Measurements from ENCODE around the gene PPM1J. TPM values are rescaled to one million over a fixed set of nuclear protein-coding genes. Genes with fewer than 3 reads are reported as not detected.

The PPM1J gene
- total RNA-seq, 1 donor from 2014 or later, result 5.2 TPM

DNA sequence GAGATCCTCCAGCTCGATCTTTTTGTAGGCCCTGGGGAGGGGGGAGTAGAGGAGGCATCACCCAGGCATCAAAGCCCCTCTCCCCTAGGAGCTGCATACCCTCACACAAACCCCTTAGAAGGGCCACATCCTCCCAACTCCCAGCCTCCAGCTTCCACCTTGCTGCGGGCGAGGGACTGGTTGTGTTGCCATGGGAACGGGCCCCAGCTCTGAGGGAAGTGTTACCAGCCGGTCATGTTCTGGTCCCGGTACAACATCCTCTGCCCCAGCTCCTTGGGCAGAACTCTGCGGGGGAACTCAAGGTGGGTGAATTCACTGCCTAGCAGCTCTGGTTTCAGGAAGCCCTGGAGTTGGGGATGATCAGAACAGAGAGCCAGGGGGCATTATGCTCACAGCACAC is 4.1 kb downstream of the PPM1J start:
- H2AFZ ChIP-seq (ENCODE audit: low read depth, low read length), result no peak overlapping the region
- H3K79me2 ChIP-seq (ENCODE audit: insufficient read depth, low read length), result peaks cover 9% of the 10 kb centered on the region
- peaks cover 2% of the 10 kb centered on the region for H3K27me3 ChIP-seq (ENCODE audit: insufficient read depth, low read length)
- TF ChIP-seq, protein P1, sequence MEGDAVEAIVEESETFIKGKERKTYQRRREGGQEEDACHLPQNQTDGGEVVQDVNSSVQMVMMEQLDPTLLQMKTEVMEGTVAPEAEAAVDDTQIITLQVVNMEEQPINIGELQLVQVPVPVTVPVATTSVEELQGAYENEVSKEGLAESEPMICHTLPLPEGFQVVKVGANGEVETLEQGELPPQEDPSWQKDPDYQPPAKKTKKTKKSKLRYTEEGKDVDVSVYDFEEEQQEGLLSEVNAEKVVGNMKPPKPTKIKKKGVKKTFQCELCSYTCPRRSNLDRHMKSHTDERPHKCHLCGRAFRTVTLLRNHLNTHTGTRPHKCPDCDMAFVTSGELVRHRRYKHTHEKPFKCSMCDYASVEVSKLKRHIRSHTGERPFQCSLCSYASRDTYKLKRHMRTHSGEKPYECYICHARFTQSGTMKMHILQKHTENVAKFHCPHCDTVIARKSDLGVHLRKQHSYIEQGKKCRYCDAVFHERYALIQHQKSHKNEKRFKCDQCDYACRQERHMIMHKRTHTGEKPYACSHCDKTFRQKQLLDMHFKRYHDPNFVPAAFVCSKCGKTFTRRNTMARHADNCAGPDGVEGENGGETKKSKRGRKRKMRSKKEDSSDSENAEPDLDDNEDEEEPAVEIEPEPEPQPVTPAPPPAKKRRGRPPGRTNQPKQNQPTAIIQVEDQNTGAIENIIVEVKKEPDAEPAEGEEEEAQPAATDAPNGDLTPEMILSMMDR (IDR thresholded peaks at IDR 0.05; ENCODE audit: insufficient read depth, low read depth, low read length), result no peak
- TF ChIP-seq EZH2 (IDR thresholded peaks at IDR 0.05; ENCODE audit: insufficient read depth, low read length), result no peak
- peaks cover under 1% of the 10 kb centered on the region for H4K20me1 ChIP-seq (ENCODE audit: insufficient read depth, low read length)
- Mint-ChIP-seq H3K36me3 (ENCODE audit: low read depth, unreplicated experiment) (peaks cover 7% of the 10 kb centered on the region), H3K9me3 (ENCODE audit: unreplicated experiment) (peaks cover 2% of the 10 kb centered on the region), H3K27me3 (ENCODE audit: low read depth, unreplicated experiment) (peaks cover 5% of the 10 kb centered on the region), H3K4me1 (ENCODE audit: low read depth, unreplicated experiment) (peaks cover 9% of the 10 kb centered on the region), H3K27ac (ENCODE audit: unreplicated experiment) (no peak overlapping the region), H3K4me3 (ENCODE audit: unreplicated experiment) (no peak overlapping the region)
- FAIRE-seq (no peak), DNase-seq (ENCODE audit: low read depth) (no peak)
- H3K27ac ChIP-seq (ENCODE audit: low read depth, low read length), result no peak overlapping the region
- H3K9ac ChIP-seq (ENCODE audit: low read length), result no peak overlapping the region
- no peaks in the 10 kb centered on the region for H3K9me3 ChIP-seq (ENCODE audit: insufficient read depth, low read depth, low read length)
- no peak overlapping the region for H3K4me2 ChIP-seq (ENCODE audit: low read length)
- H3K36me3 ChIP-seq (ENCODE audit: insufficient read depth, low read length), result no peaks in the 10 kb centered on the region
- H3K4me3 ChIP-seq (ENCODE audit: insufficient read depth, low read depth, low read length), result no peak overlapping the region
- H3K4me1 ChIP-seq (ENCODE audit: insufficient read depth, low read length), result peaks cover 26% of the 10 kb centered on the region

DNA sequence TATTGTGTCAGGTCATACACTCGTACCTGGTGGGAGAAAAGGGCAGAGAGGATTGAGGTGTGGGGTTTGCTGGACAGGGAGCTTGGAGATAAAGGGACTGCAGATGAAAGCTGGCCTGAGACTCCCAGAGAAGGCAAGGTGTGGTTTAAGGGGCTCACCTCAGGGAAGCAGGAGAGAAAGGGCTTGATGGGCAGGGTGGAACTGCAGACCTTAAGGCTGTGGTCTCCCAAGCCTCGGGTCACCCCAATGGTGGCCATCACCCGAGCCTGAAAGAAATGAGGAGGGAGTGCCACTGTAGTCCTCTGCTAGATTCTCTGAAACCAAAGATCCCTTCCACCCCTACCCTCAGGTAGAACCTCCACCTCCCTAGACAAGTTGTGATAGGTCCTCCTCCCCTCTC is 4.5 kb downstream of the PPM1J start:
- DNase-seq (ENCODE audit: low read depth), result no peak
- Histone ChIP-seq H3K27me3 (ENCODE audit: insufficient read depth, low read length) (peaks cover 2% of the 10 kb centered on the region), H3K4me2 (ENCODE audit: low read length) (no peak overlapping the region), H3K9ac (ENCODE audit: low read length) (no peak overlapping the region), H3K4me1 (ENCODE audit: insufficient read depth, low read length) (peaks cover 25% of the 10 kb centered on the region), H3K79me2 (ENCODE audit: insufficient read depth, low read length) (peaks cover 13% of the 10 kb centered on the region), H3K36me3 (ENCODE audit: insufficient read depth, low read length) (no peaks in the 10 kb centered on the region), H3K9me3 (ENCODE audit: insufficient read depth, low read depth, low read length) (no peaks in the 10 kb centered on the region), H3K4me3 (ENCODE audit: insufficient read depth, low read depth, low read length) (no peak overlapping the region), H4K20me1 (ENCODE audit: insufficient read depth, low read length) (peaks cover 5% of the 10 kb centered on the region), H2AFZ (ENCODE audit: low read depth, low read length) (no peak overlapping the region), H3K27ac (ENCODE audit: low read depth, low read length) (no peak overlapping the region)
- H3K9me3 Mint-ChIP-seq (ENCODE audit: unreplicated experiment), result peaks cover 2% of the 10 kb centered on the region
- no peak for FAIRE-seq
- no peak overlapping the region for H3K4me3 Mint-ChIP-seq (ENCODE audit: unreplicated experiment)
- H3K27me3 Mint-ChIP-seq (ENCODE audit: low read depth, unreplicated experiment), result peaks cover 5% of the 10 kb centered on the region
- peaks cover 8% of the 10 kb centered on the region for H3K36me3 Mint-ChIP-seq (ENCODE audit: low read depth, unreplicated experiment)
- H3K27ac Mint-ChIP-seq (ENCODE audit: unreplicated experiment), result no peak overlapping the region
- H3K4me1 Mint-ChIP-seq (ENCODE audit: low read depth, unreplicated experiment), result peaks cover 6% of the 10 kb centered on the region
- TF ChIP-seq EZH2 (IDR thresholded peaks at IDR 0.05; ENCODE audit: insufficient read depth, low read length), result no peak

DNA sequence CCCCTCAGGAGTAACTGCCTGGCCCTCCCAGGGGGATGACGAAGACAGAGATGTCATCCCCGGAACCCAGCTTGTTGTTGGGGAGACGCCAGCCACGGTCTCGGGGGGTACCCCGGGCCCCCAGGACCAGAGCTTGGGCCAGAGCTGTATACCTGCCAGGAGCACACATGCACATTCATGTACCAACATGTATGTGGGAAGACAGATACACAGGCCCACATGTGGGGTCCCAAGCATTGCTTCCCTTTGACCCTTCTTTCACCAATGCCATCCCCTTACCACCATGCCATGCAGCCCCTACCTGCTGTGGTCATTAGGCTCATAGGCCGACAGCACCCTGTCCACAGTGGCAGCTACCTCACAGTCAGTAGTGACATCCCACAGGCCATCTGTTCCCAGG is 5.0 kb downstream of the PPM1J start:
- Histone ChIP-seq H3K4me3 (ENCODE audit: insufficient read depth, low read depth, low read length) (no peak overlapping the region), H3K36me3 (ENCODE audit: insufficient read depth, low read length) (no peaks in the 10 kb centered on the region), H3K4me1 (ENCODE audit: insufficient read depth, low read length) (peaks cover 24% of the 10 kb centered on the region), H3K27ac (ENCODE audit: low read depth, low read length) (no peak overlapping the region), H4K20me1 (ENCODE audit: insufficient read depth, low read length) (peaks cover 9% of the 10 kb centered on the region), H3K9me3 (ENCODE audit: insufficient read depth, low read depth, low read length) (no peaks in the 10 kb centered on the region), H3K79me2 (ENCODE audit: insufficient read depth, low read length) (peaks cover 18% of the 10 kb centered on the region), H3K4me2 (ENCODE audit: low read length) (no peak overlapping the region), H2AFZ (ENCODE audit: low read depth, low read length) (no peak overlapping the region), H3K27me3 (ENCODE audit: insufficient read depth, low read length) (peaks cover 2% of the 10 kb centered on the region), H3K9ac (ENCODE audit: low read length) (no peak overlapping the region)
- peaks cover 6% of the 10 kb centered on the region for H3K4me1 Mint-ChIP-seq (ENCODE audit: low read depth, unreplicated experiment)
- peaks cover 8% of the 10 kb centered on the region for H3K36me3 Mint-ChIP-seq (ENCODE audit: low read depth, unreplicated experiment)
- H3K27me3 Mint-ChIP-seq (ENCODE audit: low read depth, unreplicated experiment), result peaks cover 5% of the 10 kb centered on the region
- FAIRE-seq (no peak), DNase-seq (ENCODE audit: low read depth) (no peak)
- no peak overlapping the region for H3K27ac Mint-ChIP-seq (ENCODE audit: unreplicated experiment)
- H3K9me3 Mint-ChIP-seq (ENCODE audit: unreplicated experiment), result peaks cover 2% of the 10 kb centered on the region
- H3K4me3 Mint-ChIP-seq (ENCODE audit: unreplicated experiment), result no peak overlapping the region
- TF ChIP-seq, protein P1 (IDR thresholded peaks at IDR 0.05; ENCODE audit: insufficient read depth, low read depth, low read length), result no peak
- TF ChIP-seq EZH2 (IDR thresholded peaks at IDR 0.05; ENCODE audit: insufficient read depth, low read length), result no peak
